GM12891 (cell line): Measurements from ENCODE around the gene PYCARD.
"Not testable (repeated sequence)": the region's sequence is repeated elsewhere in the genome, so short reads cannot be mapped to it uniquely, and the experiment has no call there.

Experiments used
- DNase-seq: peaks from one replicate; pipeline ENCODE4 v3.0.0; 2011; ENCODE audit warnings: low spot score; ENCODE audit not compliant: insufficient read length
- FAIRE-seq: peaks from 2 replicates; lab custom pipeline; 2011; peaks lifted over from hg19 to GRCh38; lab: Jason Lieb, UNC
- PAX5 ChIP-seq: IDR thresholded peaks from 2 replicates; pipeline ENCODE4 v1.6.1; 2011; ENCODE audit warnings: low read length, moderate library complexity, mild to moderate bottlenecking; ENCODE audit not compliant: insufficient read depth, severe bottlenecking
- POLR2A ChIP-seq: IDR thresholded peaks from 2 replicates; pipeline ENCODE4 v1.6.1; 2011; ENCODE audit warnings: low read depth, low read length, control low read depth
- POLR2AphosphoS5 ChIP-seq: IDR thresholded peaks from 2 replicates; pipeline ENCODE4 v1.6.1; 2011; ENCODE audit warnings: low read depth, low read length, control low read depth
- POU2F2 ChIP-seq: IDR thresholded peaks from 2 replicates; pipeline ENCODE4 v1.6.1; 2011; ENCODE audit warnings: low read depth, mild to moderate bottlenecking, control low read depth, low read length, moderate library complexity
- SPI1 ChIP-seq: IDR thresholded peaks from 2 replicates; pipeline ENCODE4 v1.6.1; 2011; ENCODE audit warnings: low read depth, low read length, control low read depth
- TAF1 ChIP-seq: IDR thresholded peaks from 2 replicates; pipeline ENCODE4 v1.6.1; 2011; ENCODE audit warnings: low read depth, low read length, control low read depth

Gene PYCARD

DNA sequence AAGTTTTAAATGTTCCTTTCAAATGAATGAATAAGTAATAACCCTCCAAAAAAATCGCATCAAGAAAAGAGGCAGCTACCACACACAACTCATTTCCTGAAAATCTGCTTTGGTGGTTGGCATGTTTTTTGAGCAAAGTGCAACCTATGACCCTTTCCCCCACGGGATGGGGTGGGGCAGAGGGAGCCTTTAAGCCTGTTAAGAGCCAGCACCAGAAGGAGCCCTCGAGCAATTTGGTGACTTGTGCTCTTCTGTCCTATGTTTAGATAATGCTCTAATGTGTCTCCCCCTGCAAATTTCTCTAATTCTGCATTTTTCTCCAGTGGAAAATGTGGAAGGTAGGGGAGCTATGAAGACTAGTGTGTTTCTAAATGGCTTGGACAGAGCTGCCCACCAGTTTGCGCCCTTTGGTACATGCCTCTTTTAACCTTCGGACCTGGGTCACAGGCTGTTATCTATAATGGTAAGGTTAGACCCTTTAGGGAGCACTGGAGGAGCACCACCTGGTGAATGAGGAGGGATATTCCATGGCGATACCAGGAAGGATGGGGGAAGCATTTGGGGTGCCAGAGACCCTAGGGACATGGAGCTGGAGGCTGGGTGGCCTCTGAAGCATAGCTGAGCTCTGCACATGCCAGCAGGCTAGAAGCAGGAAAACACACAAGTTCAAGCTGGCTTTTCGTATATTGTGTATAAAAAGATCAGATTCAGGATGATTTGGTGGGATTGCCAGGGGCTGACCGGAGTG lies 1.6 kb downstream of the PYCARD start:
- peak; percentile 77 for FAIRE-seq
- DNase-seq = no peak
- TF ChIP-seq PAX5 (no peak), POLR2AphosphoS5 (0 out of 2 replicates have a peak, but pooled peaks have one; percentile 34), POU2F2 (0 out of 2 replicates have a peak, but pooled peaks have one; percentile 17)

GRCh38 chr16:31200111-31200510 lies 2.4 kb downstream of the PYCARD start:
- not testable (repeated sequence) for FAIRE-seq, DNase-seq

DNA sequence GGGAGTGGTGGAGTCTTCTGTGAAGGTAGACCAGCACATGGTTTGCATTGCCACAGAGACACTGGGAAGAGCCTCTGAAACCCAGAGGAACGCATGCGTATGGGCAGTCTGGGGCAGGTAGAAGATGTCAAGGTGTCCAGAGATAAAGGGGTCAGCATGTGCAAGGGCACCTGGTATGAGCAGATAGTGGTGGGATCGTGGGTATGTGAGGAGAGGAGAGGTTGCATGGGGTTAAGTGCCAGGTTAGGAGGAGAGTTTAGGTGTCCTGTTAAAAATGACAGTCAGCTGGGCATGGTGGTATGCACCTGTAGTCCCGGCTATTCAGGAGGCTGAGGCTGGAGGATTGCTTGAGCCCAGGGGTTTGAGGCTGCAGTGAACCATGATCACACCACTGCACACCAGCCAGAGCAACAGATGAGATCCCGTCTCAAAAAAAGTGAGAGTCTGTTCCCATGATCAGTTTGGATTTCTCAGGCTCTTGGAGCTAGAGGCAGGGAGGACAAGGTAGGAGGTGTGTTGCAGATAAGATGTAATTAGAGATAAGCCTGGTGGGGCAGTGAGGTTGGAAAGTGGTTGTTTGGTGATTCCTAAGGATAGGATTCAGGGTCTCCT lies 3.0 kb downstream of the PYCARD start:
- TF ChIP-seq POLR2AphosphoS5 (peak; percentile 91), POU2F2 (0 out of 2 replicates have a peak, but pooled peaks have one; percentile 38), POLR2A (peak; percentile 71; the same call in 1 of the 2 replicates), SPI1 (no peak)
- DNase-seq (no peak), FAIRE-seq (no peak)

- TF ChIP-seq POU2F2 (peak; percentile 30), SPI1 (no peak), POLR2A (peak; percentile 57; the same call in 1 of the 2 replicates), POLR2AphosphoS5 (peak; percentile 57; the same call in 1 of the 2 replicates)
- no peak for FAIRE-seq
- no peak for DNase-seq
Observed at GRCh38 chr16:31198207-31198882, 4.2 kb downstream of the PYCARD start.

DNA sequence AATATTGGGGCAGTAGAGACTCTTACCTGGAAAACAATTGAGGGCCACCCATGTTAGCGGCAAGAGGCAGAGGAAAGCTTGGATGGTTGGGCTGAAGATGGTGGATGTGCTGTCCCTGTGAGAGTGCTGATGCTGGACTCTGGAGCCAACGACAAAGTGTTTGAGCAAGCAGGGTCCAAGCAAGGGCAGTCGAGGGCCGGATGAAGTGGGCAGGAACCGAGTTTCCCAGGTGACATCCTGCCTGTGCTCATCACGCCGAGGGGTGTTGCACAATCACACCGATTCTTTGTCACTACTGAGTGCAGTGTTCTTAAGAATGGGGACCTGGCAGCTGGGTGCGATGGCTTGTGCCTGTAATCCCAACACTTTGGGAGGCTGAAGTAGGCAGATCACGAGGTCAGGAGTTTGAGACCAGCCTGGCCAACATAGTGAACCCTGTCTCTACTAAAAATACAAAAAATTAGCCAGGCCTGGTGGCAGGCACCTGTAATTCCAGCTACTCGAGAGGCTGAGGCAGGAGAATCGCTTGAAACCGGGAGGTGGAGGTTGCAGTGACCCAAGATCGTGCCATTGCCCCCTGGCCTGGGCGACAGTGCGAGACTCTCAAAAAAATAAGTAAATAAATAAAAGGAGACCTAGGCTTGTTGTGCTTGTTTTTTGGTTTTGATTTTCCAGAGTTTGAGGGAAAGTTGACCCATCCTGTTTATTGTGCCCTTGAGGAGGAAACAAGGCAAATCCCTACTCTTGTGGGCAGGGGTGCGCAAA lies 6.1 kb downstream of the PYCARD start:
- DNase-seq = no peak
- FAIRE-seq = no peak
- TF ChIP-seq POU2F2 = no peak; the same call in 1 of the 2 replicates
- TF ChIP-seq POLR2AphosphoS5 = peak; percentile 84
- TF ChIP-seq TAF1 = no peak
- no peak for TF ChIP-seq SPI1
- peak; percentile 68 for TF ChIP-seq POLR2A
- TF ChIP-seq PAX5 = no peak

DNA sequence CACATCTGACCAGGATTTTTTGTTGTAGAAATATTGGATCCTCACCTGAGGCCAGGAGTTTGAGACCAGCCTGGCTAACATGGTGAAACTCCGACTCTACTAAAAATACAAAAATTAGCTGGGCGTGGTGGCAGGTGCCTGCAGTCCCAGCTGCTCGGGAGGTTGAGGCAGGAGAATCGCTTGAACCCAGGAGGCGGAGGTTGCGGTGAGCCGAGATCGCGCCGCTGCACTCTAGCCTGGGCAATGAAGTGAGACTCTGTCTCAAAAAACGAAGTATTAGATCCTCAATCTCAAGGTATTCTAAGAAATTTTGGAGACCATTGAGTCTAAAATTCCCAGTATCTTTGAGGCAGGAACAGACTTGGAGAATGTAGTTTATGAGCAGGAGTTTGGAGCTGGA lies 6.7 kb downstream of the PYCARD start:
- not testable (repeated sequence) for FAIRE-seq, DNase-seq

DNA sequence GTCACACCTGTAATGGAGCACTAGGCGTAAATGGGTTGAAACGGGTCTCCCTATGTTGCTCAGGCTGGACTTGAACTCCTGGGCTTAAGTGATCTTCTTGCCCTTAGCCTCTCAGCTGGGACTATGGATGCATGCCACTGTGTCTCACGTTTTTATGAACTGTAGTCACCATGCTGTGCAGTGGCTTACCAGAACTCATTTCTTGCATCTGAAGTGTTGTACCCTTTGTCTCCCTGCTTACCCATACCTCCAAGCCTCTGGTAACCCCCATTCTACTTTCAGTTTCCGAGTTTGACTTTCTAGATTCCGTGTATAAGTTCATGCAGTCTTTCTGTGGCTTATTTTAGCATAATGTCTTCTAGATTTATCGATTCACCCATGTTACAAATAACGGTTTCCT lies 7.7 kb downstream of the PYCARD start:
- no peak for DNase-seq
- peak; percentile 63; the same call in 1 of the 2 replicates for TF ChIP-seq POLR2A
- peak; percentile 92 for TF ChIP-seq POLR2AphosphoS5
- TF ChIP-seq SPI1 = no peak
- TF ChIP-seq POU2F2 = peak; percentile 29; the same call in 1 of the 2 replicates
- no peak for FAIRE-seq

- no peak for DNase-seq
- no peak for FAIRE-seq
- TF ChIP-seq TAF1 (no peak), POU2F2 (no peak), POLR2AphosphoS5 (peak; percentile 78; the same call in 1 of the 2 replicates), PAX5 (no peak), POLR2A (no peak), SPI1 (no peak)
Observed at GRCh38 chr16:31193874-31194273, 8.7 kb downstream of the PYCARD start.

DNA sequence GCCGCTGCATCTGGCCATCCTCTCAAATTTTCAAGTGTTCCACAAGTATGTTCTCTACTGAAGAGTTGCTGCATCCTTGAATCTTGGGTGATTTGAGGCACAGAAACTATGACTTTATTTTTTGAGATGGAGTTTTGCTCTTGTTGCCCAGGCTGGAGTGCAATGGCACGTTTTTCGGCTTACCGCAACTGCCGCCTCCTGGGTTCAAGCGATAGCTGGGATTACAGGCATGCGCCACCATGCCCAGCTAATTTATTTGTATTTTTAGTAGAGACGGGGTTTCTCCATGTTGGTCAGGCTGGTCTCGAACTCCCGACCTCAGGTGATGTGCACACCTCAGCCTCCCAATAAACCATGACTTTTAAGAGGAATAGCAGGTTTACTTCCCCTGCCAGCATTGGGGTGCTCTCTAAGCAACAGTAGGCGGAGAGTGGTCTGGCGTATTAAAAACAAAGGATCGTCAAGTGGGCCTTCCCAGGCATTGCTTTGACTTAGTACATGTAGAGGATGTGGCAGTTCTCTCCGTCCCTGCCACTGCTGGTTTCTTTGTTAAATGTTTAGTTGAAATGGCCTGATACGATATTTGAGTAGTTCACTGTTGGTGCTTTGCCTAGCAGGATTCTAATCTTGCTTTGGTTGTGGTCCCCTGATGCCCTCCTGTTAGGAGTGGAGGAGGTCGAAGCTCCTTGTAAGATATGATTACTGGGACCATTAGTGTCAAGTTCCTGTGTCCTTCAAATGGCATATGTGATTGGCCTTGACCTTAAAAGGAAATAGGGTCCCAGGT lies 9.5 kb downstream of the PYCARD start:
- TF ChIP-seq POLR2AphosphoS5 = peak; percentile 39; the same call in 1 of the 2 replicates
- no peak for TF ChIP-seq TAF1
- no peak for FAIRE-seq
- no peak for DNase-seq
